ENCODE measurements around the gene TMPRSS4. TPM values are rescaled to one million over a fixed set of nuclear protein-coding genes. Genes with fewer than 3 reads are reported as not detected.

Gene TMPRSS4
- total RNA-seq, 1 experiment from 2014 or later = 99.9 TPM

- intact Hi-C loops (cut with micrococcal nuclease; ENCODE audit: unreplicated experiment) = no loop called here
- CTCF ChIA-PET = interaction anchor here (0.5 kb wide), 1 partner anchor 145 kb away, joined by 5 read pairs; no protein-coding TSS in a partner anchor
- Mint-ChIP-seq H3K27me3 (ENCODE audit: unreplicated experiment) (no peaks in the 10 kb centered on the region), H3K36me3 (ENCODE audit: insufficient read depth, unreplicated experiment) (peaks cover 21% of the 10 kb centered on the region), H3K4me1 (ENCODE audit: low read depth, unreplicated experiment) (peaks cover 11% of the 10 kb centered on the region), H3K9me3 (ENCODE audit: low read depth, unreplicated experiment) (no peaks in the 10 kb centered on the region), H3K27ac (ENCODE audit: unreplicated experiment) (no peak overlapping the region), H3K4me3 (ENCODE audit: low read depth, unreplicated experiment) (no peak overlapping the region)
- DNase-seq = no peak
- BruUV-seq (replicated peaks) = no TSS peak
- no peak for TF ChIP-seq CTCF (IDR thresholded peaks at IDR 0.05; ENCODE audit: unreplicated experiment)
Measured at GRCh38 chr11:118095493-118095892, 18.6 kb downstream of the TMPRSS4 start.

- no TSS peak for BruUV-seq (replicated peaks)
- CTCF ChIA-PET = interaction anchor here (0.5 kb wide), 1 partner anchor 146 kb away, joined by 5 read pairs; no protein-coding TSS in a partner anchor
- Mint-ChIP-seq H3K4me3 (ENCODE audit: low read depth, unreplicated experiment) (no peak overlapping the region), H3K4me1 (ENCODE audit: low read depth, unreplicated experiment) (peaks cover 11% of the 10 kb centered on the region), H3K27me3 (ENCODE audit: unreplicated experiment) (no peaks in the 10 kb centered on the region), H3K36me3 (ENCODE audit: insufficient read depth, unreplicated experiment) (peaks cover 20% of the 10 kb centered on the region), H3K9me3 (ENCODE audit: low read depth, unreplicated experiment) (no peaks in the 10 kb centered on the region), H3K27ac (ENCODE audit: unreplicated experiment) (no peak overlapping the region)
- intact Hi-C loops (cut with micrococcal nuclease; ENCODE audit: unreplicated experiment) = no loop called here
- no peak for DNase-seq
- no peak for TF ChIP-seq CTCF (IDR thresholded peaks at IDR 0.05; ENCODE audit: unreplicated experiment)
Measured at GRCh38 chr11:118095967-118096367, 19.1 kb downstream of the TMPRSS4 start.

- no peak overlapping the region for H3K27ac Mint-ChIP-seq (ENCODE audit: unreplicated experiment)
- no peak for TF ChIP-seq CTCF (IDR thresholded peaks at IDR 0.05; ENCODE audit: unreplicated experiment)
- DNase-seq = no peak
- H3K36me3 Mint-ChIP-seq (ENCODE audit: insufficient read depth, unreplicated experiment) = peaks cover 28% of the 10 kb centered on the region
- CTCF ChIA-PET = interaction anchor here (0.6 kb wide), 1 partner anchor 886 kb away, joined by 3 read pairs; no protein-coding TSS in a partner anchor
- H3K4me3 Mint-ChIP-seq (ENCODE audit: low read depth, unreplicated experiment) = no peak overlapping the region
- no peaks in the 10 kb centered on the region for H3K27me3 Mint-ChIP-seq (ENCODE audit: unreplicated experiment)
- H3K4me1 Mint-ChIP-seq (ENCODE audit: low read depth, unreplicated experiment) = no peaks in the 10 kb centered on the region
- intact Hi-C loops (cut with micrococcal nuclease; ENCODE audit: unreplicated experiment) = no loop called here
- BruUV-seq (replicated peaks) = no TSS peak
- no peaks in the 10 kb centered on the region for H3K9me3 Mint-ChIP-seq (ENCODE audit: low read depth, unreplicated experiment)
Measured at GRCh38 chr11:118098996-118099837, 22.3 kb downstream of the TMPRSS4 start.

- no TSS peak for BruUV-seq (replicated peaks)
- Mint-ChIP-seq H3K4me1 (ENCODE audit: low read depth, unreplicated experiment) (no peaks in the 10 kb centered on the region), H3K27me3 (ENCODE audit: unreplicated experiment) (no peaks in the 10 kb centered on the region), H3K9me3 (ENCODE audit: low read depth, unreplicated experiment) (no peaks in the 10 kb centered on the region), H3K4me3 (ENCODE audit: low read depth, unreplicated experiment) (no peak overlapping the region), H3K36me3 (ENCODE audit: insufficient read depth, unreplicated experiment) (peaks cover 28% of the 10 kb centered on the region), H3K27ac (ENCODE audit: unreplicated experiment) (no peak overlapping the region)
- no peak for TF ChIP-seq CTCF (IDR thresholded peaks at IDR 0.05; ENCODE audit: unreplicated experiment)
- intact Hi-C loops (cut with micrococcal nuclease; ENCODE audit: unreplicated experiment) = no loop called here
- DNase-seq = no peak
- CTCF ChIA-PET = interaction anchor here (0.6 kb wide), 1 partner anchor 887 kb away, joined by 3 read pairs; no protein-coding TSS in a partner anchor
Measured at GRCh38 chr11:118099838-118100556, 23.1 kb downstream of the TMPRSS4 start.
